HPDE6-E6E7 (cell line): ENCODE measurements around the gene MACROH2A1.
"Not testable (repeated sequence)": the region's sequence is repeated elsewhere in the genome, so short reads cannot be mapped to it uniquely, and the experiment has no call there.

Source experiments
- DNase-seq: peaks from one replicate; pipeline ENCODE4 v3.0.0; 2011; ENCODE audit warnings: missing footprints; ENCODE audit errors: extremely low spot score

Gene MACROH2A1

DNA sequence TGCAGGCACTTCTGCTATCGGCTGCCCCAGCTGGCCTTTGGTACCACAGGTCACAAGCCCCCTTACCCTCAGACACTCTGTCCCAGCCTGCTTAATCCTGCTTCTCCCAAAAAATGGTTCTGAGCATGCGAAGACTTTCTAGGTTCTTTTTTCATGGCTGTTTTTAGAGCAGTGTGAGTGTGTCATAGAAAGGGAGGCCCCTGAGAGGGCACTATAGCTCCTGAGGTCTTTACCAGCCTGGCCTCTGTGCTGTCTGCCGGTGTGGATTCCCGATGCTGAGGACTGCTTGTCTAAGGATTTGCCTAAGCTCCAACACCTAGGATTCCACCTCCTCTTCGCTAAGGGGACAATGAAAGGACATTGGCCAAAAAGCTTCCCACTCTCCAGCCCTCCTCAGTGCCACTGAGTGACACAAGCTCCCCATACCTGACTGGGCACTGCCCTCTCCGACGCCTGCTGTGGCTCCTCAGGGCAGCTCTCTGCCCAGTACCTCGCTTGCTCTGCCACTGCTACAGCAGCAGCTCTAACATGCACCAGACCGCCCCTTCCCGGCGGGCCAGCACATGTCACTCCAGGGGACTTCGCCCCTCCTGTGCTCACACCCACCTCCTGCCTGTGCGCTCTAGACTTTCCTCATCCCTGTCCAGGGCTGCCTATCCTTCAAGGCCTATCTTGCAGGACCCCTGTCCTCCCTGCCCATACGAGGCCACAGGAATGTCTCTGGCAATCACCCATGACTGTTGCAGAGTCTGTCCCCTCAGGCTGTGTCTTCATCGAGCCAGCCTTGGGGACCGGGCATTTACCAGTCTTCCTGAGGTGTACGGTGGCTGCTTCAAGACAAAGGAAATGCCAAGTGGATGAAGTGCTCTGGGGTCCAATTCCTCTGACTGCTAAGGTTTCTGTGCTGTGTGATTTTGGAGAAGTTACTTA, 21.0 kb downstream of the MACROH2A1 start:
- DNase-seq: no peak

DNA sequence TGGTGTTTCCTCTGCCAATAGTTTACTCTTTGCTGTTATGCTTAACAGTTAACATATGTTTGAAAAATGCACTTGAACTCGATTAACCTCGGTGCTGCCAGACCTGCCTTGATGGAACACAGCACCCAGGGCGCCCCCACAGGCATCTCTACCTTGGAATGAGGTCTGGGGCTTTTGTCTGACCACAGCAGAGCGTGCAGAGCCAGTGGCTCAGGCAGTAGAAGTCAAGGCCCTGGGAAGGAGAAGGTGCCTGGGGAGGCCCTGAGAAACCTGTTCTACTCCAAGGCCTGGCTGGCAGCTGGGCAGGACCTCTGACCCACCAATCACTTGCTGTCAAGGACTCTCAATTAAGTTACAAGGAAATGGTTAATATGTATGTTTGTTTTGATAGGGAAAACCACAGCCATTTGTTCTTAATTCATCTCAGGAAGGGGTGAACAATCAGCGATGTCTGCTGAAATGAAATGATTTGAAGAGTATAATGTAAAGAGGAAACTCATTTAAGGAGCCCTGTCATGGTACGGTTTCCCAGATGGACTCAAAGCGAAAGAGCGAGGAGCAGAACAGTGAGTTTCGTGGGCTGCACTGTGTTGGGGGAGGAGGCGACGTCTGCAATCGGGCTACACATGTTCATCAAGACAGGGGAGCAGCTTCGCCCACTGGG, 21.9 kb downstream of the MACROH2A1 start:
- DNase-seq: no peak

DNA sequence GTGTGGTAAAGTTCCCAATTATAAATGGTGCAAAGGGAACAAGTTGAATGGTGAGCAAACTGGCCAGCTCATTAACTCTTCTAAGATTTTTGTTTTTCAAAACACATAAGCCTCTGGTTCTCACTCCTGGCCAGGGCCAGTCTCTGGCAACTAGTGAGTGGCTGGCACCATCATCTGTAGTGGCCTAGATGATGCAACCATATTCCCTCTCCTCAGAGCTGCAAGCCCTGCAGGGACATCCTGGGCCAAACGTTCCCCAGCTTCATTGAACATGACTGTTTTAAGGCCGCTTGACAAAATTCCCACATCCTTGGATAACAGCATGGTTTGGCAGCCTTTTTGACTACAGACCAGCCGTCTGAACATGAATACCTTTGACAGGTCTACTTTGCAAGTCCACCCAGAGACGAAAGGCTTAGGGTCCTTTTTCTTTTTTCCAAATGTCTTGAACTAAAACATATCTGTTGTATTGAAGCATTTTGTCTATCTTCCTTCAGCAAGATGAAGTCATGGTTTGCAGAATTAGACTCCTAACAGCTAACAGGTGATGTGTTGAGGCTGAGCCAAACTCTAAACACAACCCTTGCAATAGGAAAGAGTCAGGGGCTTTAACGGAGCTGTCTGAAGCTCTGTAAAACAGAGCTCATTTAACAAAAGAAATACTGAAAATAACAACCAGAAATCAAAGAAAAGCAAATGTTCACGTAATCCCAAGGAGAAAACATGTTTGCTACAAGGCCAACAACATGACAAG, 23.8 kb downstream of the MACROH2A1 start:
- DNase-seq: no peak

DNA sequence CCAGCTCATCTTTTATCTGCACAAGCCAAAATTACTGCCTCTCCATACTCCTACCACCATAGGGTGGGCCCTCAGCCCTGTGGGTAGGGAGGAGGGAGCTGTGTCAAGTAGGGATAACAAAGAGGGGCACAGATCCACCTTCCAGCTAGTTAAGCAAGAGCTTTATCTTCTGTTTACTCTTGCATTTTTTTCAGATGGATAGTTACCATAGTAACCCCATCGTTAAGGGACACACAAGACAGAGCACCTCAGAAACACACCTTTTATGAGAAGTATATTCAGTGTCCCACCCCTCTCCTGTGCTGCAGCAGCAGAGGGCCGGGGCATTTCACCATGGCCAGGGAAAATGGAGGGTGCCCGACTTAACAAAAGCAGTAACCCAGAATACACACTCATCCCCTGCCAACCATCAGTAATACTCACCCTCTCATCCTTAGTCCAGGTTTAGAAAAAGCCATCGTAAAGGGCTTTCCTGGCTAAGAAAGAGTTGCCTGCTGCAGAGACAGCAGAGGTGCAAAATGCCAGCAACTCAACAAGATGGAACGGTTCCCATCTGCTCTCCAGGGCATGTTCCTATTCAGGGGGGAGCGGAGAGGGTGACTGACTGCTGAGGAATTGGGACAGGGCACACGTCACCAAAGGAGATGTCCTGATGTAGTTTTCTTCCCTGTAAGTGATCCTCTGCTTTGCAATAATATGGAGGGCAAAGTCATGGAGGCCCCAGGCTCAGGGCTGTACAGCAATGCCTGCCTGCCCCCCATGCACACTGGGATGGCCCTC, 25.1 kb downstream of the MACROH2A1 start:
- no peak for DNase-seq

DNA sequence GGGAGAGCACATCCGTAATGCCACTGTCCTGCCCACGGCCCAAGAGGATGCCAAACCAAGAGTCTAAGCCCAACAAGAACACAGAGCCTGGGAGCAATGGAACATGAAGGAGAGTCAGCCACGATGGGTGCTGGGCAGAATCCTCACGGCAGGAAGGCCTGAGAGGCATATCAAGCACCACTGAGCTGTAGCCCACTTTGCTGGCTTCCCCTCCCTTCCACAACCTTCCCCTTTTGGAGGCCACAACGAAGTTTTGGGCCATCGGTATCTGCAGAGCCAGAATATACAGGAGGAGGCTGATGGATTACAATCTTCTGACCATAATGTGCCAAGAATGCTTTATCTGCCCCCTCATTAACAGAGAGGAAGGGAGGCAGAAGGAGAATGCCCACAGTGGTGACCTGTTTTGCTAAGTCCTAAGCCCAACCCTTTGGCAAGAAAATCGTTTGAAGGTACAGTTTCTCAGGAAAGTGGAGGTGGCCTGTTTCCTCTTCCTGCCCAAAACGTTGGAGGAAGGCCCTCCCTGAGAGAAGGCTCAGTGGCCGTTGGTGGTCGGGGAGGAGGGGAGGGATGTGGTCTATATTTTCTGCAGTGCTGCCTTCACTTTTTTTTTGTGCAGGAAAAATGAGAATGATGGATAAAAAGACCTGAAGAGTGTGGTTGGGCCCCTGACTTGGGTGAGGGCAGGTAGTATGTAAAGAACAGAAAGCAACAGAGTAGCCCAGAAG, 26.2 kb downstream of the MACROH2A1 start:
- no peak for DNase-seq

DNA sequence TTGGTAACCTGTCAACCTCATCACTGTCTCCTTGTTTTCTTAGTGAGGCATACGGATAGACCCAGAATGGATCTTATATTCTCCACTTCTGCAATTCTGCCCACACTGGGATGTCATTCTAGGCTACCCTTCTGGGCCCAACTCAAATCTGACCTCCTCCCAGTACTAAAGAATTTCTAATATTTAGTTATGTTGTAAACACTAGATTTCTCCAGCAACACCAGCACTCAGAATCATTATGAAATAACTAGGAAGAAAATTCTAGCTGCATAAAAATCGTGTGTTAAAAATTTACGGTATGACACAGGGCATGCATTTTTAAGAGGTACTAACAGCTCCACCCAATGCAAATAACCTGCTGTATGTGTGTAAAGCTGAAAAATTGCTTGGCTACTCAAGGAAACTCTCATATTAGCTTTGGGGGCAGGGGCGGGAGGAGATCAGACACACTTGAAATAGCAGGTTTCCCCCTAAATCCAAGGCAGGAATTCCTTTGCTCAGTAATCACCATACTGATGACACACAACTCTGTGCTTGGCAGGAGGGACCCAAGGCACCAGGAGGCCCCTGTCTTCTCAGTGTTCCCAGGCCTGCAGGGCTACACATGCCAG, 27.3 kb downstream of the MACROH2A1 start:
- no peak for DNase-seq

DNA sequence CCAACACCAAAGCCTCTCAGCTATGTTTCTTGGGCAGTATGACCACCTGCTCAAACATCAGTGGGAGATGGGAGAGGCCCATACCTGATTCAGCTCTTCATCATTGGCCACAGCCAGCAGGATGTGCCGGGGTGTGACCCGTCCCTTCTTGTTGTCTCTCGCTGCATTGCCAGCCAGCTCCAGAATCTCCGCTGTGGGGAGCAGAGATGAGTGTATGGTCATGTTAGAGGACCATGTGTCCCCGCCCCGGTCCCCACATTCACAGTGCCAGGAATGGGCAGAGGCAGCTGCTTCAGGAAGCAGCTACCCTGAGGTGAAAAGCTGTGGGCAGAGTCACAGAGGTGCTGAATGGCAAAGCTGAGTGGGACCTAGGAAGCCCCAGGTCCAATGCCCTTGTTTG, 29.1 kb downstream of the MACROH2A1 start:
- DNase-seq: no peak

DNA sequence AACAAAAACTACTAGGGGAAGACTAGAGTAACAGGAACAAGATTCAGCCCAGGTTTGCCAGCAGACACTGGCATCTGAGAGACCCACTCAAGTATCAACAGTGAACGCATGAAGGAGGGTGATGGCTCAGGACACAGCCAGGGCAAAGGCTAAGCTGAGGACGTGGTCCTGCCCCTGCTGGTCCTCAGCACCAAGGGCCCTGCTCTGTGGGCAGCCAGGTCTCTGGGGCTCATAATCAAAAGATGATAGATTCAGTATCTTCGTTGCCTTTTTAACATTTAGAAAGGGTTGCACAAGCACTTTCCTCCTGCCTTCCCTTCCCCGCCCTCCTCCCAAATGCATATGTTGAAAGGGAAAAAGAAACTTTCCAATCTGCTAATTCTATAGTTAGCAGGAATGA, 31.5 kb downstream of the MACROH2A1 start:
- DNase-seq: no peak

DNA sequence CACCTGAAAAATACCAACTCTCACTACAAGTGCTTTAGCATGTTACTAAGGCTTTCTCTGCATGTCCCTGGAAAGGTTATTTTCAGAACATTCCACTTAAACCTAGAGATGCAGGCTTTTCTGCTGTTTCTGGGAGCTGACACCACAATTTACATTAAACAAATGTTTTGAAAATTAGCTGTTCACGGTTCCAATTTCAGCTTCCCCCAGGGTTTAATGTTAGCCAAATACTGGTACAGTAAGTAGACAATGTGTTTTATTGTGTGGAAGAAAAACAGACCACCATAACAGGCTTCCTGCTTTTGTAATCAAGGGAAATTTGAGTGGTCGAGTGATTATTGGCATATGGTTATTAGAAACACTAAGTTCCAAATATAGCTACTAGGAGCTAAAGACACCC, 32.0 kb downstream of the MACROH2A1 start:
- DNase-seq: no peak

DNA sequence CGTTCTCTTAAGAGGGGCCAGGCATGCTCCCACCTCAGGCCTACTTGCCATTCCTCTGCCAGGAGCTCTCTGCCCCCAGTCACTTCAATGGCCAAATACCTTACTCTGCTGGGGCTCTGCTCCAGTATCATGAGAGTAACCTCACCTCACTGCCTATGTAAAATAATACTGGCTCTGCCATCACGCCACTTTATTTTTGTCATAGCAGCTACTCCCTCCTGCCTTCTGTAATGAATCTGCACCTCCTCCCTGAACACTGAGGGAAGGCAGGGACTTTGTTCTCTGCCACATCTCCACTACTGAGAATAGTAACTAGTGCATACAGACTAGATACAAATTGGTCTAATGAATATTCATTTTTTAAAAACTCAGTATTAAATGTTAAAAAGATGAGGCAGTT, 33.8 kb downstream of the MACROH2A1 start:
- DNase-seq: no peak

DNA sequence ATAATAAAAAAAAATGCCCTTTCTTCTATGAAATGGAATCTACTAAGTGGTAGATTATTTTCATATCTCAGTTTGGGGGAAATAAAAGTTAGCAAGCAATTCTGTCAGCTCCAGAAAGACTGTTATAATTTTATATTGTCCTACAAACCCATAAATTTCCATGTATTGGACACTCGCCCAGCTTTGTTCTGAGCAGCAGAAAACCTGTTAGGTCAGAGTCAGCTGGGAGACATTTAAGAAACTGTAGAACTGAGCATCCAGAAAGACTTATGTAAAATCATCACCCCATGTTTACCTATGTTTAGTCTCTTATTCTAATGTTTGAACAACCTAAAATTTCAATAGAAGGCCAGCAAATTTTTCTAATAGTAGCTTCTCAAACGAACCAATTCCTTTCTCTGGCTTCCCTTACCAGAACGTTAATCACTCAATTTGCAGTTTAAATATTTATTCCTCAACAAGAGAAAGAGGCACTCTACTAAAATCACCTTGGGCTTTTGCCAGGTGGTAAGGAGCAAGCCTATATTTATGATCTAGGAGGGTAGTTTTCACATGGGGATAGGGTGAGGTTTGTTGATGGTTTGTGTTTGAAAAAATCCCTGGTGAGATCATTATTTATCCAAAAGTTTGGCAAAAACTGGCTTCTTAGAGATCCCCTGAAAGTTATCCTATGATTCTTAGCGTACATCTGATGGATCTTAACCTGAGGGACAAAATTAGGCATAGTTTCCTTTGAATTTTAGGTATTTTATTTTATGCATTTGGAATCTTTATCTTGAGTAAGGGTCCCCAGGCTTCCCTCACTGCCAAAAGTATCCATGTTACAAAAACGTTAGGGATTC, 34.4 kb downstream of the MACROH2A1 start:
- DNase-seq: no peak

DNA sequence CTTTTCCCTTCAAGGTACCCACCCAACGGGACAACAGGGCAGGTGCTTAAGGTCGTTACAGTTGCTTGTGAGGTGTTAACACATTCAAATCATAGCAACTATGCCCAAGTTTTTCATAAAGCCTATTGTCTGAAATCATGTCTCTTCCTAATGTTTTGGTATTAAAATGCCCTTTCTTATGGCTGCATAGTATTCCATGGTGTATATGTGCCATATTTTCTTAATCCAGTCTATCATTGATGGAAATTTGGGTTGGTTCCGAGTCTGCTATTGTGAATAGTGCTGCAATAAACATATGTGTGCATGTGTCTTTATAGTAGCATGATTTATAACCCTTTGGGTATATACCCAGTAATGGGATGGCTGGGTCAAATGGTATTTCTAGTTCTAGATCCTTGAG, 35.7 kb downstream of the MACROH2A1 start:
- not testable (repeated sequence) for DNase-seq

DNA sequence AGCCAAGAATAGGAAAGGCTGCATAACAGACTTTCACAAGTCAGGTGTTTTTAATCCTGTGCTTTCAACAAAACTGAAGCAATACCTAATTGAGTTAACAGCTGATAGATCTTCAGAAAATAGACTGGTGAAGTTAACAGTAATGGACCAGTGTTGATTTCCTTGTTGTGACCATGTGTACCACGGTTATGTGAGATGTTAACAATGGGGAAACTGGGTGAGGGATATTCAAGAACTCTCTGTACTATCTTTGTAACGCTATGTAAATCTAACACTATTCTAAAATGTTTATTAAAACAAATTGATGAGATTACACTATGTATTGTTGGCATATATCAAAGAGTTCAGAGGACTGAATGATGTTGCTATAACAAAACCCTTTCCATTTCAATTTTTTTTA, 36.9 kb downstream of the MACROH2A1 start:
- DNase-seq: no peak

DNA sequence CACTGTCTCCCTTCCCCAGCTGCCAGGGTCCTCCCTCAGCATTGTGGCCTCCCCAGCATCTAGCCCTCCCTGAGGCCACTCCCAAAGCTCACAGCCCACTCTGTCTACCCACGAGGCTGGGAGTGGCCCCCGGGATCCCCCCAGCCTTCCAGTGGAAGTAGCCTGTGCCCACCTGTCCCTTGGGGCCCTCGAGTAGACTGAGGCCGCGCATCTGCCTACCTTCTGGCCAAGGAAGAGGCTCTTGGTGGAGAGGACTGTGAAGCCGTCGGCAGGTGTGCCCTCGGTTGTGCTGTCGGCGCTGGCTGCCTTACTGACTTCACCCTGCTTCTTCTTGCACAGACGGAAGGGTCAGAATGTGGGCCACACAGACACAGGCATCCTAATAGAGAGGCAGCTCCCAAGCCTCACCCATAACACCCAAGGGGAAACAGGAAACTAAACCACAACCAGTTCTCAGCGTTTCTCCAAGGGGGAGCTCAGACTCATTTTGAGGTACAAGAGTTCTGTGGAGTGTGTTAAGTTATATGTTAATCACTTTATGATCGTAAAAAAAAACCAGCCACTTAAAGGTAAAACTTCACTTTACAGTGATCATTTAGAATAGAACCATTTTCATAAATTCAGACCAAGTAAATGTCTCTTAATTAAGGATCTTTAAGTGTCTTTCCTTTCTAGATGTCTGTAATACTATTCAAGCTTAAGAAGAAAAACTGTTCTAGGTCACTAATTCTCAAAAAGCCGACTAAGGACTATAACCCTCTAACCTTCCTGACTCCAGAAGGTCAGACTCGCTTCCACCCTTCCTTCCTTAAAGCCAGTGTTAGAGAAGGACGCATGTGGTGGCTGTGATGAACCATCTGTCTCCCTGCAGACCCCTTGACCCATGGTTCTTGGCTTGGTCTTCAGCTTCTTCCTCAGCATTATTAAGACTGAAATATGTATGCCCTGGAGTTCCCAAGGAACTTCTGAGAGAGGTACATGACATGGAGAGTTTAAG, 38.5 kb downstream of the MACROH2A1 start:
- no peak for DNase-seq

DNA sequence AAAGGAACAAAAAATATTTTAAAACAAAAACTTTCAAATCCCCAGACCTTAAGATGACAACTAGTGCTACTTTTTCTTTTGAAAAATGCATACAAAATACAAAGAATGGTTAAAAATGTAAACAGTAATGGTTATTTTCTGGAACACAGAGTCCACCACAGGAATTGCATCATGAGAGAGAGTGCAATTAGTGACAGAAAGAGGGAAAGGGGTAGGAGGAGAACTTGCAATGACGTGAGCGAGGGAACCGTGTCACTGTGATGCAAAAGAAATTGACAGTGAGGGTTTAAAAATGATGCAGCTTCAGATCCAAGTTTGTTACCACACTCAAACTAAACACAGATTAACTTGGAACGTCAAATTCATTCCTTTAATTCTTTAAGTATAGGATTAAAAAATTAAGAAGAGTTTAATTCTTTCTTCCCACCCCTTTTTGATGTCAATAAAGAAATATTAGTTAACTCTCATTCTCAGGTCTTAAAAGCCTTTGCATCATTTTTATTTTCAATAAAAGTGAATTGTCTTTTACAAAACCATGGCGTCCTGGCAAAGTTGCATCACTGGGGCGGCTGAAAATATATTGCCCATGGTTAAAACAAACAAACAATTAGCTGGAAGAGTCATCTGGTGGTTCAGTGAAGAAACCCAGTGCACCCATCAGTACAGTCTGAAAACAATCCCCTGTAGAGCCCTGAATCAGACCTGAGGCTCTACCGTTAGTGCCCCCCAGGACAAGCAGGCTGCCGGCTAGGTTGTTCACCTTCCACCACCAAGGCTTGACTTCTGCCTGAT, 39.5 kb downstream of the MACROH2A1 start:
- DNase-seq: no peak

DNA sequence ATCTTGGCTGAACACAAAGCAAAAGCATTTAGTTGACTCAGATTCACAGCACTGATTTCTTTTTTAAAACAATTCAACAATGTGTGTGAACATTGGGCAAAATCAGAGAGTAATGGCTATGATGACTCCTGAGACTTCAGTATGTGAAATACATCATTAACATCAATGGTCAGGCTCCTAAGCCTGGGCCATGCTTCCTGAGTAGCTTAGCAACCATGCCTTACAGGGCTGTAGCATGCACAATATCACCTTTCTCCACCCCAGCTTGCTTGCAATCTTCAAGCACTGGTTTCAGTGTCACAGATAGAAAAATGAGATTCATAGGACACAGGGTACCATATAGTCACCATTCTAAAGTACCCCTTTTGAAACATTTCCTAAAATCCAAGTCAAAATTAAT, 41.3 kb downstream of the MACROH2A1 start:
- DNase-seq: no peak

DNA sequence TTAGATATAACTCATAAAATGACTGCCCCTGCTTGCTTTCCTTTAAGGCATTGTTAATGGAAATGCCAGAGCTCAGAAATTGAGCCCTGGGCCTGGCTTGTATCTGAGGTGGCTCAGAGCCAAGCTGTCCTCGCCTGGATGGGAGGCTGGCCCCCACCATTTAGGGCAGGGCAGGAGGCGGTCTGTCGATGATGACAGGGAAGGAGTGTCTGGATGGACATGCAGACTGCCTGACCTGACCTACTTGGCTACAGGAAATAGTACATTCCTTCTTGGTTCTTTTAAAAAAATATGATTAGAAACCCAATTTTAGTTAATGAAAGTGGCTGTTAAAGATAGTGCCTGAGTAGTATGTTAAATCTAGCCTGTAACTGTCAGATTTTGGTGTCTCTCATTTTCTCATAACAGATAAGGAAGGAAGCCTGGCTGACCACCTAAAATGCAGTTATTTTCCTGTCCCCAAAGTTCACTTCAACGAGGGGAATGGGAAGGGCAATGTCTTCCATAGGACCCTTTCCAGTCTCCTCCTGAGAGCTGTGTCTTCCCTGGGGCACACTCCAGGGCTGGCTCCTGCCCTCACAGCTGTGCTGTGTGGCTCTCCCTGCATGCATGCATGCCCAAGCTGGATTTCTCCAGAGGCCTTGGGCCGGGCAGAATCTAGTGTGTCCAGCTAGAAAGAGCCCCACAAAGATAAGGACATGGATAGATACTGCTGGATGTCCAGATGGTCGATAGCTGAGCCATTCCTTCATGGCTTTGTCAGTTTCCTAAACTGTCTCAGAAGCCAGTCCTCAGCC, 42.3 kb downstream of the MACROH2A1 start:
- DNase-seq: no peak
